Keratinocyte (primary cell): ENCODE data around the gene ZNF362. TPM values are rescaled to one million over a fixed set of nuclear protein-coding genes. Genes with fewer than 3 reads are reported as not detected.

Source experiments
- DNase-seq: peaks from one replicate; pipeline ENCODE4 v3.0.0-alpha.2; 2011; ENCODE audit warnings: low read depth, missing footprints, low spot score
- FAIRE-seq: peaks from 2 replicates; lab custom pipeline; 2011; peaks lifted over from hg19 to GRCh38; lab: Jason Lieb, UNC
- H2AFZ ChIP-seq: 2 replicates; pipeline ENCODE4 v1.6.0; 2012; ENCODE audit warnings: low read length, control low read depth, inconsistent platforms; ENCODE audit not compliant: control insufficient read depth
- H3K27ac ChIP-seq: 2 replicates; pipeline ENCODE4 v1.5.1; 2011; ENCODE audit warnings: low read length; ENCODE audit not compliant: control insufficient read depth, insufficient read depth
- H3K27me3 ChIP-seq: 3 replicates; pipeline ENCODE4 v1.6.0; 2011; ENCODE audit warnings: low read length; ENCODE audit not compliant: control insufficient read depth, insufficient read depth; ENCODE audit errors: extremely low read depth
- H3K36me3 ChIP-seq, 2 experiments: 2 replicates in 1 of 2; 3 replicates in 1 of 2; pipeline ENCODE4 v1.5.1; 2011; ENCODE audit warnings: low read length in 2 of 2, mild to moderate bottlenecking in 1 of 2; ENCODE audit not compliant: control insufficient read depth in 2 of 2, insufficient read depth in 2 of 2; ENCODE audit errors: extremely low read depth in 1 of 2
- H3K4me1 ChIP-seq: 3 replicates; pipeline ENCODE4 v1.5.1; 2011; ENCODE audit warnings: low read length; ENCODE audit not compliant: control insufficient read depth, insufficient read depth; ENCODE audit errors: extremely low read depth
- H3K4me2 ChIP-seq: 3 replicates; pipeline ENCODE4 v1.6.0; 2011; ENCODE audit warnings: low read depth, low read length; ENCODE audit not compliant: control insufficient read depth, insufficient read depth; ENCODE audit errors: extremely low read depth
- H3K4me3 ChIP-seq, 3 experiments: fragments of 200-600 bp in 1 of 3; sonication (generic) in 1 of 3; 2 replicates in 2 of 3; 3 replicates in 1 of 3; pipeline ENCODE4 v1.5.1; 2011 to 2016; ENCODE audit warnings: low read length in 3 of 3, mild to moderate bottlenecking in 3 of 3, control low read depth in 2 of 3, inconsistent platforms in 1 of 3, low read depth in 1 of 3, mixed read lengths in 1 of 3, mixed run types in 1 of 3, moderate library complexity in 1 of 3; ENCODE audit not compliant: control insufficient read depth in 2 of 3, insufficient read depth in 2 of 3; ENCODE audit errors: extremely low read depth in 1 of 3
- H3K79me2 ChIP-seq: 2 replicates; pipeline ENCODE4 v1.6.0; 2012; ENCODE audit warnings: low read length; ENCODE audit not compliant: control insufficient read depth, insufficient read depth
- H3K9ac ChIP-seq: 3 replicates; pipeline ENCODE4 v1.6.0; 2011; ENCODE audit warnings: low read length; ENCODE audit not compliant: control insufficient read depth, insufficient read depth; ENCODE audit errors: extremely low read depth
- H3K9me1 ChIP-seq: 3 replicates; pipeline ENCODE4 v1.6.0; 2011; ENCODE audit warnings: low read length; ENCODE audit not compliant: control insufficient read depth, insufficient read depth; ENCODE audit errors: extremely low read depth
- H3K9me3 ChIP-seq: 2 replicates; pipeline ENCODE4 v1.5.1; 2012; ENCODE audit warnings: low read depth, low read length; ENCODE audit not compliant: control insufficient read depth
- H4K20me1 ChIP-seq: 3 replicates; pipeline ENCODE4 v1.6.0; 2011; ENCODE audit warnings: low read length; ENCODE audit not compliant: control insufficient read depth, insufficient read depth; ENCODE audit errors: extremely low read depth
- EZH2 ChIP-seq: IDR thresholded peaks from one replicate; pipeline ENCODE4 v1.6.1; 2012; ENCODE audit warnings: inconsistent platforms, mild to moderate bottlenecking, low read length, moderate library complexity
- dilution Hi-C: fragments of 300-500 bp; cut with MboI; formaldehyde crosslinking; loops from one replicate; pipeline ENCODE4 v1.7.0; 2020; ENCODE audit warnings: low sequenced_read_pairs; ENCODE audit not compliant: extremely low pct_ligation_motif_present
- polyA plus RNA-seq, 5 experiments: library from polyadenylated mRNA; depleted of rRNA in 3 of 5; stranded (reverse) in 3 of 5; stranded (forward) in 1 of 5; unstranded in 1 of 5; fragments of >200 nt; gene quantifications; 1 replicate in 1 of 5; 2 replicates in 3 of 5; 3 replicates in 1 of 5; pipeline versions ENCODE4 v1.2.1 to v1.2.3, GENCODE V29; 2011 to 2012; ENCODE audit warnings: missing spikeins in 2 of 5, low read depth in 1 of 5, low replicate concordance in 1 of 5
- TF ChIP-seq, protein P1 (sequence below), 3 experiments: IDR thresholded peaks in 1 of 3; conservative IDR thresholded peaks in 1 of 3; optimal IDR thresholded peaks in 1 of 3; 2 replicates in 2 of 3; 3 replicates in 1 of 3; pipeline versions ENCODE3 to v1.5.1; 2011; ENCODE audit warnings: low read length in 3 of 3, mild to moderate bottlenecking in 3 of 3, moderate library complexity in 2 of 3, control low read depth in 1 of 3, inconsistent platforms in 1 of 3; ENCODE audit not compliant: insufficient read depth in 2 of 3; ENCODE audit errors: extremely low read depth in 1 of 3

The ZNF362 gene
- polyA plus RNA-seq, 1 donor (not counting 4 experiments of a cell fraction or from before 2014, with no cell fraction given): 2.2 TPM

DNA sequence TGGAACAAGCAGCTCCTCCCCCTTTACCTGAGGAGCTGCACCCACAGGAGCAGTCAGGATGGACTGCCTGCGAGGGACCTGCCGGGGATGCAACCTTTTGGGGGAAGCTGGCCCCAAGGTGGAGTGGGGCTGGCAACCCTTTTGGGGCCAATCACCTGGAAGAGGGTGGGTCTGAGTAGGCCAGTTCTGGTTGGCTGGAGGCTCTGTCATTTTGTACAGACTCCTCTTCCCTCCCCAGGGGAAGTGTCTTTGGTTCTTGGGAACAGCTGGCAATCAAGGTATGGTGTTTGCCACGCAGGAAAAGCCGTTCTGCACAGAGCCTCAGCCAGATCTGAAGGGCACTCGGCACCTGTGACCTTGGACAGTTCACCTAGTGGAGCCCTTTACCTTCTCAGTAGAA lies 64.9 kb downstream of the ZNF362 start:
- H3K4me3 ChIP-seq: no peak overlapping the region
- H3K9me1 ChIP-seq: no peaks in the 10 kb centered on the region
- H3K4me1 ChIP-seq: no peaks in the 10 kb centered on the region
- TF ChIP-seq EZH2: no peak
- H3K4me2 ChIP-seq: no peak overlapping the region
- H2AFZ ChIP-seq: no peak overlapping the region
- DNase-seq (no peak), FAIRE-seq (no peak)
- no peak overlapping the region for H3K27ac ChIP-seq
- H4K20me1 ChIP-seq: peaks cover 22% of the 10 kb centered on the region
- H3K27me3 ChIP-seq: no peaks in the 10 kb centered on the region
- no peak overlapping the region for H3K9ac ChIP-seq
- dilution Hi-C loops: no loop called here
- H3K9me3 ChIP-seq: no peaks in the 10 kb centered on the region
- H3K79me2 ChIP-seq: no peaks in the 10 kb centered on the region
- H3K36me3 ChIP-seq: peaks cover 32 to 34% of the 10 kb centered on the region in 2 experiments

DNA sequence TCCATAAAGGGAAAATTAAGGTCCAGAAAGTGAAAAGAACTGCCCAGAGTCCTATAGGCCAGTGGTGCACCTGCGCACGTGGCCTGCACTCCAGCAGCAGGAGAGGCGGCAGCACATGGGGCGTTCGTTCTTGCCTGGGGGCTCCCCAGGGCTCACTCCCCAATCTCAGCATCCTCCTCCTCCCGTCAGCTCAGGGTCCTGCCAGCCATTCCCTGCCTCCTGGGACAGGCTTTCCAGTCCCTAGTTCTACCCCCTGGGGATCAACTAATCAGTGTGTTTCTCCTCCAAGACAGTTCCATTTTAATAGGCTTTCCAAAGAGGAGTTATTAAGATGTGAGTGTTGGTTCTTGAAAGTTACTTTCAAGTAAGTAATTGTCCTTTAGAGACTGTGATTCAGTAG lies 65.8 kb downstream of the ZNF362 start:
- H3K4me1 ChIP-seq: no peaks in the 10 kb centered on the region
- no peaks in the 10 kb centered on the region for H3K9me1 ChIP-seq
- H4K20me1 ChIP-seq: peaks cover 25% of the 10 kb centered on the region
- FAIRE-seq (no peak), DNase-seq (no peak)
- H3K4me3 ChIP-seq: no peak overlapping the region
- no peak for TF ChIP-seq EZH2
- TF ChIP-seq, protein P1, sequence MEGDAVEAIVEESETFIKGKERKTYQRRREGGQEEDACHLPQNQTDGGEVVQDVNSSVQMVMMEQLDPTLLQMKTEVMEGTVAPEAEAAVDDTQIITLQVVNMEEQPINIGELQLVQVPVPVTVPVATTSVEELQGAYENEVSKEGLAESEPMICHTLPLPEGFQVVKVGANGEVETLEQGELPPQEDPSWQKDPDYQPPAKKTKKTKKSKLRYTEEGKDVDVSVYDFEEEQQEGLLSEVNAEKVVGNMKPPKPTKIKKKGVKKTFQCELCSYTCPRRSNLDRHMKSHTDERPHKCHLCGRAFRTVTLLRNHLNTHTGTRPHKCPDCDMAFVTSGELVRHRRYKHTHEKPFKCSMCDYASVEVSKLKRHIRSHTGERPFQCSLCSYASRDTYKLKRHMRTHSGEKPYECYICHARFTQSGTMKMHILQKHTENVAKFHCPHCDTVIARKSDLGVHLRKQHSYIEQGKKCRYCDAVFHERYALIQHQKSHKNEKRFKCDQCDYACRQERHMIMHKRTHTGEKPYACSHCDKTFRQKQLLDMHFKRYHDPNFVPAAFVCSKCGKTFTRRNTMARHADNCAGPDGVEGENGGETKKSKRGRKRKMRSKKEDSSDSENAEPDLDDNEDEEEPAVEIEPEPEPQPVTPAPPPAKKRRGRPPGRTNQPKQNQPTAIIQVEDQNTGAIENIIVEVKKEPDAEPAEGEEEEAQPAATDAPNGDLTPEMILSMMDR (optimal IDR thresholded peaks at IDR 0.05 in 1 of 3, IDR thresholded peaks at IDR 0.05 in 1 of 3, conservative IDR thresholded peaks at IDR 0.05 in 1 of 3; ENCODE audit: extremely low read depth in 1 of 3, insufficient read depth in 2 of 3, low read length in 3 of 3): no peak
- no peaks in the 10 kb centered on the region for H3K9me3 ChIP-seq
- H3K9ac ChIP-seq: no peak overlapping the region
- H3K36me3 ChIP-seq: peaks cover 41 to 42% of the 10 kb centered on the region in 2 experiments
- dilution Hi-C loops: no loop called here
- no peaks in the 10 kb centered on the region for H3K27me3 ChIP-seq
- H3K79me2 ChIP-seq: peaks cover 2% of the 10 kb centered on the region
- no peak overlapping the region for H3K4me2 ChIP-seq
- H3K27ac ChIP-seq: no peak overlapping the region
- no peak overlapping the region for H2AFZ ChIP-seq
